HG02970 (cell line): ENCODE measurements around the gene ALDH4A1.

Experiments
- ATAC-seq: cut with Tn5 transposase; IDR thresholded peaks from one replicate; pipeline ENCODE4 v1.9.1; 2021; ENCODE audit warnings: mild to moderate bottlenecking, moderate library complexity, moderate number of reproducible peaks; ENCODE audit not compliant: unreplicated experiment, low FRiP score

The ALDH4A1 gene

GRCh38 chr1:18924221-18924691 lies 21.9 kb upstream of the ALDH4A1 start:
- no peak for ATAC-seq

GRCh38 chr1:18923756-18924211 lies 21.4 kb upstream of the ALDH4A1 start:
- ATAC-seq = no peak

GRCh38 chr1:18922848-18923755 lies 20.7 kb upstream of the ALDH4A1 start:
- no peak for ATAC-seq

GRCh38 chr1:18922319-18922726 lies 20.0 kb upstream of the ALDH4A1 start:
- ATAC-seq = no peak

GRCh38 chr1:18921516-18922251 lies 19.3 kb upstream of the ALDH4A1 start:
- no peak for ATAC-seq

- no peak for ATAC-seq
These were observed 18.6 kb upstream of the ALDH4A1 start for GRCh38 chr1:18920931-18921330.

GRCh38 chr1:18919956-18920355 lies 17.6 kb upstream of the ALDH4A1 start:
- no peak for ATAC-seq

GRCh38 chr1:18919197-18919905 lies 17.0 kb upstream of the ALDH4A1 start:
- ATAC-seq = no peak

- ATAC-seq = no peak
These were observed 16.1 kb upstream of the ALDH4A1 start for GRCh38 chr1:18918417-18918816.

GRCh38 chr1:18917071-18917799 lies 14.9 kb upstream of the ALDH4A1 start:
- no peak for ATAC-seq

GRCh38 chr1:18915341-18915740 lies 13.0 kb upstream of the ALDH4A1 start:
- ATAC-seq = no peak

- ATAC-seq = no peak
These were observed 10.9 kb upstream of the ALDH4A1 start for GRCh38 chr1:18913065-18913835.

- ATAC-seq = no peak
These were observed 10.2 kb upstream of the ALDH4A1 start for GRCh38 chr1:18912550-18912949.

GRCh38 chr1:18908911-18909771 lies 6.8 kb upstream of the ALDH4A1 start:
- no peak for ATAC-seq

- ATAC-seq = no peak
These were observed 5.8 kb upstream of the ALDH4A1 start for GRCh38 chr1:18907917-18908845.

- ATAC-seq = no peak
These were observed 4.9 kb upstream of the ALDH4A1 start for GRCh38 chr1:18907021-18907916.
